GM19324 (cell line): Measurements from ENCODE around the gene SLC12A2.

ENCODE experiments used
- ATAC-seq: cut with Tn5 transposase; IDR thresholded peaks from one replicate; pipeline ENCODE4 v1.9.1; 2021; ENCODE audit warnings: mild to moderate bottlenecking, moderate library complexity; ENCODE audit not compliant: unreplicated experiment, low FRiP score

SLC12A2 gene

DNA sequence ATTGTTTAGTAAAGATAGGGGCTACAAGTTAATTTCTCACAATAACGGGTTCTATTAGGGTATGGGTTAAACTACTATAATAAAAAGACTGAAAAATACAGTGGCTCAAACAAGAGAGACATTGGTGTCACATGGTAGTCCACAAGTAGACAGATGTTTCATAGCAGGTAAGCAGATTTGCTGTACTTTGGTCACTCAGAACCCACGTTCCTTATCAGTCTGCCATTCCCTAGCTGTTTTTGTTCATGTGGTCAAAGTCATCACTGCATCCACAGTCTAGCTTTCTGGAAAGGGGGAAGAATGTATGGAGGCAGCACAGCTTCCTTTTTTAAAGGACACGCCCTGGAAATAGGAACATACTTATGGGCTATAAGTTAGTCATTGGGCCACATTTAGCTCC lies 73.0 kb downstream of the SLC12A2 start:
- ATAC-seq: no peak

DNA sequence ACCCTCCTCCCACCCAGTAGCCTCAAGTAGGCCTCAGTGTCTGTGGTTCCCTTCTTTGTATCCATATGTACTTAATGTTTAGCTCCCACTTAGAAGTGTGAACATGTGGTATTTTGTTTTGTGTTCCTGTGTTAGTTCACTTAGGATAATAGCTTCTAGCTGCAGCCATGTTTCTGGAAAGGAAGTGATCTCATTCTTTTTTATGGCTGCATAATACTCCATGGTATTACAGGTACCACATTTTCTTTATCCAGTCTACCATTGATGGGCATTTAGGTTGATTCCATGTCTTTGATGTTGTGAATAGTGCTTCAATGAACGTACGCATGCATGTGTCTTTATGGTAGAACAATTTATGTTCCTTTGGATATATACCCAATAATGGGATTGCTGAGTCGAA lies 74.8 kb downstream of the SLC12A2 start:
- ATAC-seq: no peak

DNA sequence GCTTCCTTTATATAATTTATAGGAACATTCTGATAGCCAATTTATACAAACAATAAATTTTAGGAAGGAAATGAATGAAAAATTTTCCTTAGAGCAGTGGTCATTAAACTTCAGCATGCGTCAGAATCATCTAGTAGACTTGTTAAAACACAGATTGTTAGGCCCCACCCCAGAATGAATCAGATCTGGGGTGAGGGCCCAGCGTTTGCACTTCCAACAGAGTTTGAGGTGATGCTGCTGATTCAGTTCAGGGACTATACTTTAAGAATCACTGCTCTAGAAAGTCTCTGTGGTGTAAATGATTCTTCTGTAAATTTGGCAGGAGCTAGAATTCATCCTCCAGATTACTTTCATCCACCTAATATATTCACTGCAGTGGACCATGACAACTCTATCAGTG lies 80.4 kb downstream of the SLC12A2 start:
- no peak for ATAC-seq

DNA sequence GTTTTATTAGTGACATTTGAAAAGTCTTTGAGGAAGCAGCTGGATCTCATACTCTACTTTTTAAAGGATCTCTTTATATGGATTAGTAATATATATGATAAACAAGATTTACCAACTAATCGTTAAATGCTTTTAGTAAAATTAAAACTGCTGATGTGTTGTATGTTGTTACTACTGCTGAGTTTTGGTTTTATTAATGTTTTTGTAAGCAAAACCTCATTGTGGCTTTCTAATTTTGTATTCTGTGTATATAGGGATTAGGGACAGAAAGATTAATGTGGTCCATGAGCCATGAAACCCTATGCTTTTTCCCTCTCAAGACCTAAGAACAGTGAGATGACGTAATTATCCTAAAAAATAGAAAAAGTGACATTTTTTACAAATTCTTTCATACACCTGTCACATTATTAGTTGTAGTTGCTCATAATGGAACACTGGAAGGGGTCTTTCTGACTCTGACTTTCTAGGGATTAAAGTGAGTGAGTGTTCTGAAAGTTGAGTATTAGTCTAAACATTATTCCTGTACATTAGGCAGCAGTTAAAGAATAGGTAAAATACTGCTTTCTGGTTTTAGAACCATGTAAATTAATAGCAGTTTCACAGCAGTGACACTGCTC lies 85.9 kb downstream of the SLC12A2 start:
- ATAC-seq: no peak

DNA sequence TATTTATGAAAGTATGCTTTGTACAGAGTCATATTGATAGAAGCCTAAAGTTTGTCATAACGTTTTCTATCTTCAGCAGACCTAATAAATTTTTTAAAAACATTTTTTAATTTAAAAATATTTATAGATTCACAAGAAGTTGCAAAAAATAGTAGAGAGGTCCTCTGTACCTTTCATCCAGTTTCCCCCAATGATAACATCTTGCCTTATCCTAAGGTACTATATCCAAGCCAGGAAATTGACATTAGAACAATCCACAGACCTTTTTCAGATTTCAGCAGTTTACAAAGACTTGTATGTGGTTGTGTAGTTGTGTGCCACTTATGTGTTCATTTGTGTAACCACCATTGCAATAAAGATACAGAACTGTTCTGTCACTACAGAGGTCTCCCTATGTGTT lies 88.5 kb downstream of the SLC12A2 start:
- no peak for ATAC-seq

DNA sequence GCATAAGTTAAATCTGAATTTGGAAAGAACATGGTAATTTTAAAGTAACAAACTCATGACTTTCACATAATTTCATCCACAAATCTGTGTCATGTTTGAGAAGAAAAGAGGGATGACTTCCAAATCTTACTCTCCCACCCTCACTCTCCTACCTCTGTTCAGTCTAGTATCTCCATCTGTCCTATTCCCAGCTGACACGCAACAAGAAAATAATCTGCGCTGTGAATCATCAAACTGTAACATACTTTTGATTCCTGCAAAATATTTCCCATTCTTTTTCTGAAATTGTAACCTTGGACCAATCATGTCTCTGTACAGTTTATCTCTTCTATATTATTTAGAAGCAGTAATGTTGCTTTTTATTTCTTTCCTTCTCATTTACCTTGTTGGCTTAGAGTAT lies 91.4 kb downstream of the SLC12A2 start:
- ATAC-seq: no peak

DNA sequence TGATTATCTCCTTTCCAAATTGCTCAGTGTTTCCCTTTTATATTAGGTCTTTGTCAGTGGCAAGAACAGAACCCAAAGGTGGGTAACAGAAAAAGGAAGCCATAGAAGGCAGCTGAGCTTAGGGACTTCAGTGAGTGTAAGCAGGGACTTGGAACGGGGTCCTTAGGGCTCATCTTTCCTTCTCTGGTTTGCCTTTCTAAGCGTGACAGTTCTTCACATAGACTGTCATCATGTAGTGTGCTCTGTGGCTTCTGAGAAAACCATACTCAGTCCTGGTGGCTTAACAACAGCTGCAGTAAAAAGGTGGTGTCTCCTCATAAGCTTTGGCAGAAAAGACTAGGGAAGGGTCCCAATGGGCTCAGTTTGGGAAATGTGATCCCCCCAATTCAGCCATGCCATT lies 108.8 kb downstream of the SLC12A2 start:
- ATAC-seq: no peak

DNA sequence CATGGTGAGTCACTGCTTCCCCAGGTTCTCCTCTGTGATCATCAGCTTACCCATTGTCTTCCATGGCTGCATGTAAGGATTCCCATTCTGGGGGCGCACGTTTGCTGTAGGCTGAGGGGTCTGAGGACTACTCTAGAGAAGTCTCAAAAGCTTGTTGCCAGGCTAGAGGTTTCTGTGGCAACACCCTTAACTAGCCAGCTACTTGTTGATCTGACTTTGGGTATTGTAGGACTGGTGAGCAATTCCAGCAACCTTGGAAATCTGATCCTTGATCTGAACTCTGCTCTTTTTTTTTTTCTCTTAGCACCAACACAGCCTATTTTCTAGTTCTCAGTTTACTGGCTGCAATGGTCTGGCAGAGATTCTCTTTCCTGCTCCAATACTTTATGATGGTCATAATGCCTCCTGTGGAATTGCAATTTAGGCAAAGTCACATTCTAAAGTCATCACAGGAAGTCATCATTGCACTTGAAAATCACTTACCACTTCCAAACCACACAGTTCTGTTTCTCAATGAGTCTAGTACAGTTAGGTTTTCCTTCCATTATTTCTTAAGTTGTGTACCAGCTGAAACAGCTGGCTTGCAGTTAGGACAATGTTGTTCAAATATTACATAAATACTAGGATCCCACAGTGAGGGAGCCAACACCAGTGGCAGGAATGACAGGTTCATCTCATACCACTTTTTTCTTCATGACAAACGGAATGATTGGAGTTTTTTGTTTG lies 110.3 kb downstream of the SLC12A2 start:
- no peak for ATAC-seq

DNA sequence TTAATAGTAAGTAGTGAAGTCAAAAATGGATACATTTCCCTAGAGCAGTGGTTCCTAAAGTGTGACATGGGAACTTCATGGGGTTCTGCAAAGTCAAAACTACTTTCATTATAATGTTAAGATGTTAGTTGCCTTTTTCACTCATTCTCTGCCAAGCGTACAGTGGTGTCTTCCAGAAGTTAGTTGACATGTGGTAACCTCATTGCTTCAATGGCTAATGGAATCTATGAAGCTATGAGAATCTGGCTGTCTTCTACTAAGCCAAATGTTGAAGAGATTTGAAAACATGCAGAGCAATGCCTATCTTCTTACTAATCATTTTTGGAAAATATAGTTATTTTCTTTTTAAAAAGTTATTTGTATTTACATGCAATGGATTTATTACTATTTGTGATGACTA lies 111.8 kb downstream of the SLC12A2 start:
- no peak for ATAC-seq

DNA sequence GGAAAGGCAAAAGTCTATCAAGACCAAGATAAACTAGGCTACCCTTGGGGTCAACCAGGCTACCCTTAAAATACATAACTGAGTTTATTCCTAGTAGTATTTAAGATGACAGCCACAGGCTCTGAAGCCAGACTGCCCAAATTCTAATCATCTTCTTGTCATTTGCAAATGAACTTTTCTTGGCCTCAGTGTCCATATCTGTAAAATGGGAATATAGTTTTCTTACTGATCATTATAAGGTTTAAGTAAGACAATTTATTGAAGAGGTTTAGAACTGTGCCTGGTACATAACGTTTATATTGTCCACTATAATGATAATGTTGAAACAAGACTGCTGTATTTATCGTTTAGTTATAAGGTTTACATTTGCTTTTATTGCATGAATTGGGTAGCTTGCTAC lies 112.5 kb downstream of the SLC12A2 start:
- ATAC-seq: no peak

DNA sequence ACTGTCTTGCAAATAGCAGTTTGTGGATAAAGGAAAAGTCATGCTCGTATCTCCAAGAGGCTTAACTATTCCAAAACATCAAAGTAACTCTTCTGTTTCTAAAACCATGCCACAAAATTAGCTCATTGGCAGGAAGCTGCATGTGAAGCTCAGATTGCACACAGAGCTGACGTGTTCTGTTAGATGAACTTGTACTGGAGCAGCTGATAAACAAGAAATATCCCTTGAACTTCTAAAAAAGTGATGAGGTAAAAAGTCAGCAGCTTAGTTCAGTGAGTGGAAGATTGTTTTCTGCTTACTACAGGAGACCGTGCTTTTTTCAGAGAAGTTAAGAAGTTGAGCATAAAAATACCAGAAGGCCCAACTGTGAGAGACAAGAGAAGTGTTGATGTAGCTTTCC lies 113.2 kb downstream of the SLC12A2 start:
- no peak for ATAC-seq

DNA sequence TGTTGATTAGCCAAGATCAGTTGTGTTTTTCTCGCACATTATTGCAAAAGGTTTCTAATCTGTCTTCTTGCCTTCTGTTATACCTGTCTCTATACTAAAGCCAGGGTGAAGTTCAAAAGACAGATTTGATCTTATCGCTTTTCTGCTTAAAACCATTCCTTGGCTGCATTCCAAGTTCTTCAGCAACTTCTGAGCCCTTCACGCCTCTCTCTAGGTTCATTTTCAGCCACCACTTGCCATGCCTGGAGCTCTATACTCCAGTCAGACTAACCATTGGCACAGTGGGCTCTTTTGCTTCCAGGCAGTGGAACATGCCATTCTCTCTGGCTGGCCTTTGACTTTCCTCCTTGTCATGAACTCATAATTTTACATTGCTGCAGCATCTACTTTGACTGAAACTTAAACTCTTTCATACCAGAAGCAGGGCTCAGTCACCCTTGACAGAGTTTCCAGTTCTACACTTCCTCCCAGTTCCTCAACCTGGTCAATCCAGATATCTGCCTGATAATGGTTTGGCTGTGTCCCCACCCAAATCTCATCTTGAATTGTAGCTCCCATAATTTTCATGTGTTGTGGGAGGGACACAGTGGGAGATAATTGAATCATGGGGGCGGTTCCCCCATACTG lies 114.4 kb downstream of the SLC12A2 start:
- ATAC-seq: no peak

DNA sequence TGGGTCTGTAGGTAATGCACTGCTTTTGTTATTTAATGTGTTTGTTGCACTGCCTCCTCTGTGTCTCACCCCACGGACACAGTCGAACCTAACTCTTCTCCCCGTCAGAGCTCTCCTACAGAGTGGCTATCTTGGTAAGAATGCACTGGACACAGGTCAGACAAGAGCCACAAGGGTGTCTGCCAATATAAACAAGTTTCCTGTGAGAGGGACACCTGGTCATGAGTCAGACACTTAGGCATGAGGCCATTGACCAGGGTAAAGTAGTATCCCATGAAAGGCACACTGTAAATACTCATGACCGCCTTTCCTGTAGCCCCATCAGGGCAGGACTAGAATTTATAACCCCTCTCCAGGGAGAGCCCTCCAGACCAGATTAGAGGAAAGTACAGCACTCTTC lies 115.5 kb downstream of the SLC12A2 start:
- ATAC-seq: no peak

DNA sequence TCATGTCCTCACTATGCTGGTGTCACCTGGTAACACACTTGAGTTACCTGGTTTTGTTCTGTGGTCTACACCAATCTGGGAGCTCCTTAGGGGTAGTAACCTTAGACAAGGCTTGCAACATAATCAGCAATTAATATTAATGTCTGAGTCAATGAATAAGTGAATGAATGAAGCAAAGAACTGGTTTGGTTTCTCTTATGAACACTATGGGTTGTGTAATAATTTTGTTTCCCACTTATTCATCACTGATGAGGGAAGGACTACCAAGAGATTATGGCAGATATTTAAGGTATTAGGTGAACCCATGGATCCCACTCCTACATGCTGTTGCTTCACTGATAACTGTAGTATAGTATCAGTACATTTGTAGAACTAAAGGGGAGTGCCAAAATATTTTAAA lies 116.0 kb downstream of the SLC12A2 start:
- no peak for ATAC-seq

DNA sequence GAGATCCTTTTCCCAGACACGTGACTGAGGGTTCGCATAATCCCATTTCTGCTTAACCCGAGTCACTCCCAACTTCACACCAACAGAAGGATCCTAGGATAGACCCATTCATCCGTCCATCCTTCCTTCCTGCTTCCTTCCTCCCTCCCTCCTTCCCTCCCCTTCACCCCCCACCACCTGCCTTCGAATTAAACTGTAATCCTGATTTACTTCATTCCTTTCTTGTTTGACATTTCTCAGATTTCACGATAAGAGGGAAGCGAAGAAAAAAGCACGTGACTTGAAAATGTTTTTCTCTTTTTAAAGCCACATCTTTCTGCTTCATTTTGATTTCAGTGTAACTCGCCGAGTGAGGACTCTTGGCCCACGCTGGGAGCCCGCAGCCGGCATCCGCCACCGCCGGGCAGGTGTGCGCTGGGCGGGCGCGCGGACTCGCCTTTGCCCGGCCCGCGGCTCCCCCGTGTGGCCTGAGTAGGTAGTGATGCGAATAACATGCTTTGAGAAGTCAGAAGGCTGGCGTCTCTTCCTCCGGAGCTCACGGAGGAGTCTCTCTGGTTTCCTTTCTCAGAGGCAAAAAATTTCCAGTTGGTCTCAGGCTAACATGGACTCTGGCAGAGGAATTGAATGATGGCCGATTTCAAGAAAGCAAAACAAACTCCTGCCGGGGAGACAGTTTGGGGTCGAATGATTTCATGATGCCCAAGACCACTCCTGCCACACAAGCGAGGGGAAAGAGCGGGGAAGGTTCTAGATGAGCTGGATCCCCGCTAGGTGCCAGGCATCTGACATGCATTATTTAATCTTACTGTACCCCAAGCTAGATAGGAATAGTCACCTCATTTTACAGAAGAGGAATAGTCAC lies 117.7 kb downstream of the SLC12A2 start:
- peak; percentile 88 for ATAC-seq

DNA sequence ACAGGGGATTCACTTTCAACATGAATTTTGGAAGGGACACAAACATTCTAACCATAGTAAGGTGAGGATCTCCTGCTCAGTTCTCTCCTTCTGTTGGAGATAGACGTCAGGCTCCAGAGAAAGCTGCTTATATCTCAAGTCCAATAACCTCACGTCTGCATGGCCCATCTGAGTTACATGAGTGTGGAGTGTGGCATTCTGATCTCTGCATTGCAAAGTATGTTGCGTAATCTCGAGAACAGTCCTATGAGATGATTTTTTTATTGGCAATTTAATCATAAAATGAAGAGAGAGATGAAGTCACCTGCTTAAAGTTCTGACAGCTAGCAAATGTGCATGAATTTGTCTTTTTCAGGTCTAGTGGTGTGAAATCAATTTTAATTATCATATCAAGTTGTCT lies 118.8 kb downstream of the SLC12A2 start:
- no peak for ATAC-seq

DNA sequence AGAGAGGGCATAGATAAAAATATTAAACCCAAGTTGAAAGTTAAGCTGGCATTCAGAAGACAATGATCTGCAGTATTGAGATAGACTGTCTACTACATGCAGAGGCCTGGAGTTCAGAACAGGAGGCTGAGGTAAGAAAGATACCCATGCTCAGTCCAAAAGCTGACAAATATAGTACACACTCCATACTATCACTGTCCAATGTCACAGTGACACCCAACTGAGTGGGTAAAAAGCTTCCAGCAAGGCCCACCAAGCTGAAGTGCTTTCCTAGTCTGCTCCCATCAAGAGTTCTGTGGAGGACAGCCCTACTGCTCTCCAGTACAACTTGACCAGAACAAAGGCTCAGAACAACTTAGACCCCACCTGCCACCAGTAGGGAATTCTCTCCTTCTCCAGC lies 124.9 kb downstream of the SLC12A2 start:
- no peak for ATAC-seq

DNA sequence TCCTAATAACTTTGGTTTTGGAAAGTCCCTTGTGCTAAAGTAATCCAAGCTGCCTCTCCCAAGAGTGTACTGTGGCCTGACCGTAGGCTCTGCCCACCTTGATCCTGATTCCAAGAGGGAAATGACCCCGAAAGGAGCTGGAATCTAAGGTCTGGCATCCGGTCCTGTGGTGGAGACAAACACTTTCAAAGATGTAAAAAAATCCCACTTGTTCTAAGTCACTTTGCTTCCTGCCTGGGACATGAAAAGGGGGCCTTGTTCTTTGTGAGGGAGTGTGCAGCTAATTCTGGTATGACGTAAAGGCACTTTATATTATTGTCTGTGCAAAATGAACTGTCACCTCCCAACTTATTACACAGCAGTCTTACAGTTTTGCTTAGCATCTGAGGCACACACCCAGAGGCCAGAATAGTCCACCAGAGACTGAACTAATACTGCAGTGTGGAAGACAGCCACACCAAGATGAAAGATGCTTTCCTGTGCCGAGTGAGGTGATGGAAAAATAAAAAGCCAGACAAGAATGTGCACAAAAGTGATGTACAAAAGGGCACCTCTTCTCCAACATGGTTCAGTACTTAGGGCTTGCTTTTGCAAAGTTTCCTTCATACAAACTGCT lies 128.7 kb downstream of the SLC12A2 start:
- ATAC-seq: no peak

DNA sequence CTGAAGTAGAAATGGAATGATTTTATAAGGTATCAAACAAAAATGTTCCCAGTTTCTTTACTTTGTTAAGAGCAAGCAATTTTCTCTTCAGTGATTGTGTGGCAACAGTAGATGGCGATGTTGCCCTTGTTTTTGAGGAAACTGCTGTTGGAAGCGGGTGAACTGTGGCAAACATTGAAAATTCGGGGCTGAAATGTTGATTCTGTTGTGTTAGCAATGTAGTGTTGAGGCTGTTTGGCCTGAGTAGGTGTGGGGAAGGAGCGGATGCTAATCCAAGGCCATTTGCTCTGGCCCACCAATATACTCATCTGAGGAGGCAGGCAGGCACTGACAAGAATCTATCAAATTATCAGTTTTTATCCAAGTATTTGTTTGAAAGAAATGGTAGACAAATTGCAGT lies 129.8 kb downstream of the SLC12A2 start:
- ATAC-seq: no peak

DNA sequence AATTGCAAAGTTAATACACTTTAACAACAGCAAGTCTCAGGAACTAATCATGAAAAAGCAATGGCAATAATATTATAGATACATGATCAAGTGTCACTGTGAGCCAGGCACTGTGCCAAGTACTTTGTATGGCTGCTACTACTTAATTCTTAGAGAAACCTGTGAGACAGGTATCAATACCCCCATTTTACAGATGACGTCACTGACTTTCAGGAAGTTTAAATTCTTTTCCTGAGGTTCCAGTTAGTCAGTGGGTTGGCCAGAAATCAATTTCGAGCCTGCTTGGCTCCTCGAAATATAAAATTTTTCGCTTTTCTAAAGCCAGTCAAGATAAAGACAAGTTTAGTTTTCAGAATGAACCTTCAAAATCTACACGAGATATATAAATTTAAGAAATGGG lies 130.3 kb downstream of the SLC12A2 start:
- no peak for ATAC-seq

DNA sequence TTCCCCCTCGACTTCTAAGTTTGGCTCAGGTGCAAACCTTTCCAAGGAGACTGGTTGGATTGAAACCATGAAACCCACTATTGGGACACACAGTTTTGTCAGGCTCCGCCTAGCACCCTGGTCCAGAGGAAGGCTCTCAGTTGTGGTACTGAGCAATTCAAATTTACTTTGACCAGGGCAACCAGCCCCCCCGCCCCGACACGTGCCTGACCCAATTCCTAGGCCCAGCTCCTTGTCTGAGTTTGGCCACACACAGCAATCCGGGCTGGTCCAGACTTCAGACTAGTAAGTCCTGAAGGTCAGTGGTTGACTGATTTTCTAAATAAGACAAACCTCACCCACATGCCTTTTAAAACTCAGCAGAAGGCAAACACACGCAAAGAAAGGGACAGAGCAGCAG lies 132.7 kb downstream of the SLC12A2 start:
- no peak for ATAC-seq
